Measurements from ENCODE around the gene IKZF1.

IKZF1 gene

DNA sequence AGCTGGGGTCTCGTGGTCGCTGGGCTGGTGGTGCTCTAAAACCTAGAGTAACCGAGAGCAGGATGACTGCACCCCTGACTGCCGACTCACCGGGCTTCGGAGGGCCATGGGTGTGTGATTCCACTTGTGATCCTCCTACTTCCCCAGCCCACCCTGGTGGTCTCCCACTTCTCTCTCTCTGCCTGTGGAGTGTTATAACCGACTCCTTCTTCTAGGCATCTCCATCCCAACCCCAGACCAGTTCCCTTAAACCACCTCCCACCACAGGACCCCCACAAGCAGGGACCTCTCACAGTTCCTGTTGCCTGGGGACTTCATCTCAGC lies 52.4 kb downstream of the IKZF1 start:
- Histone ChIP-seq H3K9me3 (ENCODE audit: low read depth, low read length) (no peaks in the 10 kb centered on the region), H3K9ac (ENCODE audit: insufficient read length) (no peak overlapping the region), H3K4me3 (no peak overlapping the region), H3K27ac (no peak overlapping the region), H3K36me3 (ENCODE audit: insufficient read depth, low read length) (no peaks in the 10 kb centered on the region)
- TF ChIP-seq FOXP2 (optimal IDR thresholded peaks at IDR 0.05; ENCODE audit: control extremely low read depth, extremely low read length, insufficient read depth) = no peak
- no peak for TF ChIP-seq POLR2AphosphoS5 (IDR thresholded peaks at IDR 0.05; ENCODE audit: borderline replicate concordance, low read depth, low read length)
- TF ChIP-seq EZH2 (IDR thresholded peaks at IDR 0.05) = no peak
- no peak for DNase-seq (ENCODE audit: low read depth, low spot score)

DNA sequence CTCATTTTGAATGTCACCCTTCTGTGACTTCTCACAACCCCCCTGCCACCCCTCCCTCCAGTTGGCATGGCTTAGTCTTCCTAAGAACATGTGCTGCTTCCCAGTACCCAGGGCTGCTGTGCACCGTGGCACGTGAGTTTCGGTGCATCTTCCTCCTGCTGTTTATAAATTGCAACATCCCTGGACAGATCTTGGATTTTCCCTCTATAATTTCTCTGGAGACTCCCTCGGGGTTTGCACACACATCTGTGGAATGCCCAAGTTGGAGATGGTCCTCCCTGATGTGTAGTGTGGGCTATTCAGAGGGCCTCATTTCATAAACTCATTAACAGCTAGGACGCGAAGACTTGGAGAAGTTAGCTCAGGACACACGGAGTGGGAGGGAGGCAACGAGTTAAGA lies 52.9 kb downstream of the IKZF1 start:
- no peaks in the 10 kb centered on the region for H3K36me3 ChIP-seq (ENCODE audit: insufficient read depth, low read length)
- no peaks in the 10 kb centered on the region for H3K9me3 ChIP-seq (ENCODE audit: low read depth, low read length)
- no peak for DNase-seq (ENCODE audit: low read depth, low spot score)
- no peak overlapping the region for H3K4me3 ChIP-seq
- no peak overlapping the region for H3K27ac ChIP-seq
- no peak for TF ChIP-seq EZH2 (IDR thresholded peaks at IDR 0.05)
- no peak for TF ChIP-seq FOXP2 (optimal IDR thresholded peaks at IDR 0.05; ENCODE audit: control extremely low read depth, extremely low read length, insufficient read depth)
- no peak for TF ChIP-seq POLR2AphosphoS5 (IDR thresholded peaks at IDR 0.05; ENCODE audit: borderline replicate concordance, low read depth, low read length)
- H3K9ac ChIP-seq (ENCODE audit: insufficient read length) = no peak overlapping the region

- Histone ChIP-seq H3K27ac (no peak overlapping the region), H3K4me3 (no peak overlapping the region), H3K9ac (ENCODE audit: insufficient read length) (no peak overlapping the region), H3K9me3 (ENCODE audit: low read depth, low read length) (no peaks in the 10 kb centered on the region), H3K36me3 (ENCODE audit: insufficient read depth, low read length) (no peaks in the 10 kb centered on the region)
- DNase-seq (ENCODE audit: low read depth, low spot score) = no peak
- TF ChIP-seq POLR2AphosphoS5 (IDR thresholded peaks at IDR 0.05; ENCODE audit: borderline replicate concordance, low read depth, low read length) (no peak), FOXP2 (optimal IDR thresholded peaks at IDR 0.05; ENCODE audit: control extremely low read depth, extremely low read length, insufficient read depth) (no peak), EZH2 (IDR thresholded peaks at IDR 0.05) (no peak)
Observed at GRCh38 chr7:50358041-50358705, 53.7 kb downstream of the IKZF1 start.

DNA sequence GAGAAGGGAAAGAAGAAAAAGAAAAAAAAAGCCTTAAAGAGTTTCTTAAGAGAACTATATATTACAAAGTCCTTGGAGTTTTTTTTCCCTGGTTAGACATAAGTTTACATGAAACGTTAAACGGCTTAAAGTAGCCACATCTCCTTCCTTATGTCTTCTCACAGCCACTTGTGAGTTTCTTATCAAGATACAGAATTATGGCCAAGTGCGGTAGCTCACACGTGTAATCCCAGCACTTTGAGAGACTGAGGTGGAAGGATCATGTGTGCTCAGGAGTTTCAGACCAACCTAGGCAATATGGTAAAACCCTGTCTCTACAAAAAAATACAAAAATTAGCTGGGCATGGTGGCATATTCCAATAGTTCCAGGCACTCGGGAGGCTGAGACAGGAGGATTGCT lies 54.3 kb downstream of the IKZF1 start:
- DNase-seq (ENCODE audit: low read depth, low spot score) = no peak
- Histone ChIP-seq H3K4me3 (no peak overlapping the region), H3K9ac (ENCODE audit: insufficient read length) (no peak overlapping the region), H3K36me3 (ENCODE audit: insufficient read depth, low read length) (no peaks in the 10 kb centered on the region), H3K9me3 (ENCODE audit: low read depth, low read length) (no peaks in the 10 kb centered on the region), H3K27ac (no peak overlapping the region)
- TF ChIP-seq FOXP2 (optimal IDR thresholded peaks at IDR 0.05; ENCODE audit: control extremely low read depth, extremely low read length, insufficient read depth) = no peak
- no peak for TF ChIP-seq POLR2AphosphoS5 (IDR thresholded peaks at IDR 0.05; ENCODE audit: borderline replicate concordance, low read depth, low read length)
- no peak for TF ChIP-seq EZH2 (IDR thresholded peaks at IDR 0.05)

- H3K9ac ChIP-seq (ENCODE audit: insufficient read length) = no peak overlapping the region
- no peaks in the 10 kb centered on the region for H3K9me3 ChIP-seq (ENCODE audit: low read depth, low read length)
- TF ChIP-seq EZH2 (IDR thresholded peaks at IDR 0.05) = no peak
- TF ChIP-seq FOXP2 (optimal IDR thresholded peaks at IDR 0.05; ENCODE audit: control extremely low read depth, extremely low read length, insufficient read depth) = no peak
- TF ChIP-seq POLR2AphosphoS5 (IDR thresholded peaks at IDR 0.05; ENCODE audit: borderline replicate concordance, low read depth, low read length) = no peak
- H3K4me3 ChIP-seq = no peak overlapping the region
- H3K27ac ChIP-seq = no peak overlapping the region
- DNase-seq (ENCODE audit: low read depth, low spot score) = no peak
- H3K36me3 ChIP-seq (ENCODE audit: insufficient read depth, low read length) = no peaks in the 10 kb centered on the region
Observed at GRCh38 chr7:50359258-50359994, 54.9 kb downstream of the IKZF1 start.

DNA sequence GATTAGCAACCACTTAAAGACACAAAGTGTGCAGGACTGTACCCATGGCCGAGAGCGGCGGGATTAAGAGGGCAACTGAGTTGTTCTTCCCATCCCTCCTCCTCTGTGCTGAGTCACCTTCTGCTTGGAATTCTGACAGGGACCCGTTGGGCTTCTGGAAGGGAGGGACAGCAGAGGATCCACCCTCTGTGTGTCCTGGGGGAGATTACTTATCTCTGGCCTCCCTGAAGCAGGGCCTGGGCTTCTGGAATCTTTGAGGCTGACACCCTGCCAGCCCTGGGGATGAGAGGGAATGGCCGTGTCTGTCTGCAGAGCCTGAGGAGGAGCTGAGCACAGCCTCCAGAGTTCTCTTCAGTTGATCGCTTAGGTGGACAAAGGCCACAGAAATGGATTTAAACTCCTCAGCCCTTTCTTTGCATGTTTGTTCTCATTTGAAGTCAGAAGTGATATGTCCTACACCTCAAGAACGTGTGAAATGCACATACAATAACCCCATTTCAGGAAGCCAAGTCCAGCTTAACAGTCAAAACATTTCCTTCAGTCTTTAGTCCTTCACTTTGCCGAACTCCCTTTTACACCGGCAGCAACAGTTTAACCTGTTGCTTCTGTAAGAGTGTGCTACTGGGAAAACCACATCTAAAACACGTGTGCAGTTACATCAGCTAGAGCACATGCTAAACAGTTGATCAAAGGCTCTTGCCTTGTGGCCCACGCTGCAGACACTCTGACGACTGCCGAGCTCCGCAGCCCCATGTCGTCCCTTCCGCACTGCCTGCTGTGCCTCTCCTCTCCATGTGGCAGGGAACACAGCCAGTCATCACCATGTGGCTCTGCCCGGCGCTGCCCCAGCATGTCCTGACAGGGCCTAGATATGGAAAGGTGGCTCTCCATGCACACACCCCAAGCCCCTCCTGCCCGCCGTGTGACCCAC lies 55.7 kb downstream of the IKZF1 start:
- Histone ChIP-seq H3K9me3 (ENCODE audit: low read depth, low read length) (no peaks in the 10 kb centered on the region), H3K9ac (ENCODE audit: insufficient read length) (no peak overlapping the region), H3K4me3 (no peak overlapping the region), H3K27ac (no peak overlapping the region), H3K36me3 (ENCODE audit: insufficient read depth, low read length) (no peaks in the 10 kb centered on the region)
- DNase-seq (ENCODE audit: low read depth, low spot score) = no peak
- TF ChIP-seq POLR2AphosphoS5 (IDR thresholded peaks at IDR 0.05; ENCODE audit: borderline replicate concordance, low read depth, low read length) (no peak), FOXP2 (optimal IDR thresholded peaks at IDR 0.05; ENCODE audit: control extremely low read depth, extremely low read length, insufficient read depth) (no peak), EZH2 (IDR thresholded peaks at IDR 0.05) (no peak)

- Histone ChIP-seq H3K36me3 (ENCODE audit: insufficient read depth, low read length) (no peaks in the 10 kb centered on the region), H3K4me3 (no peak overlapping the region), H3K9me3 (ENCODE audit: low read depth, low read length) (no peaks in the 10 kb centered on the region), H3K27ac (no peak overlapping the region), H3K9ac (ENCODE audit: insufficient read length) (no peak overlapping the region)
- TF ChIP-seq FOXP2 (optimal IDR thresholded peaks at IDR 0.05; ENCODE audit: control extremely low read depth, extremely low read length, insufficient read depth) (no peak), POLR2AphosphoS5 (IDR thresholded peaks at IDR 0.05; ENCODE audit: borderline replicate concordance, low read depth, low read length) (no peak), EZH2 (IDR thresholded peaks at IDR 0.05) (no peak)
- DNase-seq (ENCODE audit: low read depth, low spot score) = no peak
Observed at GRCh38 chr7:50362142-50362541, 57.6 kb downstream of the IKZF1 start.

DNA sequence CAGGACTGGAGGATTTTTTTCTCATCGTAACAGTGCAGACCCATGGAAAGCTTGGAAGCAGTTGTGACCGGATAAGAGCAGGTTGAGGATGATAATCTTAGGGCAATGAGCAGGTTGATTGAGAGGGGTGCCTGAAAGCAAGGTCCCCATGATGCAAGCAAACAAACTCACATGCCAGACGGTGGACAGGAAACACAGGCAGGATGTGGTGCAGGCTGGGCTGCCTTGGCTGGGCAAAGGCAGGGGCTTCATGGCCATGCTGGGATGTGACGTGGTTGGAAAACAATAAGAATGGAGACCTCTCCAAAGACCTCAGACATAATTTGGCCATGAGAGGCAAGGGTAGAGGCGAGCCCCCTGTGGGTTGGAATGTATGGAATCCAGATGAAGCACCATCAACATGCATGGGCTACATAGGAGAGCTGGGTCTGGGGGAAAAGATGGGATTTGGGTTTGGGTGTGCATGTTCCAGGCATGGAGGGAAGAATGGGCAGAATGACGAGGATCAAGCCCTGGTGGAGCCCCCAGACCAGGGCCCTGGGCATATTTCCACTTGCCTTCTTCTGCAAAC lies 58.3 kb downstream of the IKZF1 start:
- Histone ChIP-seq H3K9me3 (ENCODE audit: low read depth, low read length) (no peaks in the 10 kb centered on the region), H3K9ac (ENCODE audit: insufficient read length) (no peak overlapping the region), H3K36me3 (ENCODE audit: insufficient read depth, low read length) (no peaks in the 10 kb centered on the region), H3K27ac (no peak overlapping the region), H3K4me3 (no peak overlapping the region)
- no peak for DNase-seq (ENCODE audit: low read depth, low spot score)
- TF ChIP-seq POLR2AphosphoS5 (IDR thresholded peaks at IDR 0.05; ENCODE audit: borderline replicate concordance, low read depth, low read length) = no peak
- no peak for TF ChIP-seq EZH2 (IDR thresholded peaks at IDR 0.05)
- TF ChIP-seq FOXP2 (optimal IDR thresholded peaks at IDR 0.05; ENCODE audit: control extremely low read depth, extremely low read length, insufficient read depth) = no peak
